ENCODE results near the gene KLHL7.

Gene KLHL7

GRCh38 chr7:23105644-23106056 lies at the start of gene KLHL7:
KLHL7 (plus strand) TSS chr7:23105785; CDS start chr7:23106027, 242 bp downstream.
- peak; percentile 89 for DNase-seq

- DNase-seq, result no peak
Measured at GRCh38 chr7:23058408-23059096, 47.0 kb upstream of the KLHL7 start.

- no peak for DNase-seq
Measured at GRCh38 chr7:23061327-23061726, 44.3 kb upstream of the KLHL7 start.

GRCh38 chr7:23062452-23062851 lies 43.1 kb upstream of the KLHL7 start:
- peak; percentile 34 for DNase-seq

GRCh38 chr7:23065974-23066373 lies 39.6 kb upstream of the KLHL7 start:
- peak; percentile 66 for DNase-seq

- DNase-seq, result peak; percentile 66
Measured at GRCh38 chr7:23067271-23067670, 38.3 kb upstream of the KLHL7 start.

- DNase-seq, result peak; percentile 15
Measured at GRCh38 chr7:23072048-23072447, 33.5 kb upstream of the KLHL7 start.

GRCh38 chr7:23072922-23073321 lies 32.7 kb upstream of the KLHL7 start:
- no peak for DNase-seq

- peak; percentile 20 for DNase-seq
Measured at GRCh38 chr7:23074443-23075261, 30.9 kb upstream of the KLHL7 start.

- no peak for DNase-seq
Measured at GRCh38 chr7:23075571-23075970, 30.0 kb upstream of the KLHL7 start.

- no peak for DNase-seq
Measured at GRCh38 chr7:23076772-23077171, 28.8 kb upstream of the KLHL7 start.

GRCh38 chr7:23093111-23093510 lies 12.5 kb upstream of the KLHL7 start:
- peak; percentile 50 for DNase-seq

- DNase-seq, result peak; percentile 79
Measured at GRCh38 chr7:23093546-23093945, 12.0 kb upstream of the KLHL7 start.

GRCh38 chr7:23096518-23097290 lies 8.9 kb upstream of the KLHL7 start:
- no peak for DNase-seq

GRCh38 chr7:23098029-23098428 lies 7.6 kb upstream of the KLHL7 start:
- no peak for DNase-seq

- no peak for DNase-seq
Measured at GRCh38 chr7:23098460-23098859, 7.1 kb upstream of the KLHL7 start.

GRCh38 chr7:23100697-23101096 lies 4.9 kb upstream of the KLHL7 start:
- no peak for DNase-seq

- DNase-seq, result no peak
Measured at GRCh38 chr7:23105086-23105643, 420 bp upstream of the KLHL7 start.

- peak; percentile 41 for DNase-seq
Measured at GRCh38 chr7:23106057-23106822, 655 bp downstream of the KLHL7 start.

GRCh38 chr7:23106823-23107663 lies 1.5 kb downstream of the KLHL7 start:
- no peak for DNase-seq

GRCh38 chr7:23107781-23108180 lies 2.2 kb downstream of the KLHL7 start:
- no peak for DNase-seq

Measured in fibroblast of skin of right quadriceps (primary cell).